HL-60 (cell line): Measurements from ENCODE around the gene APLP2.

Experiments
- DNase-seq, 2 experiments: peaks; one replicate each; pipeline ENCODE4 v3.0.0-alpha.2; 2010 to 2020; ENCODE audit warnings: low read depth in 1 of 2, low spot score in 1 of 2
- H3K27ac ChIP-seq: fragments of 250-450 bp; sonication (Bioruptor Pico); replicated peaks from 2 replicates; pipeline ENCODE4 v1.5.1; 2020; ENCODE audit warnings: mild to moderate bottlenecking, moderate library complexity
- H3K27me3 ChIP-seq: fragments of 250-450 bp; sonication (Bioruptor Pico); 2 replicates; pipeline ENCODE4 v1.5.1; 2021; ENCODE audit warnings: mild to moderate bottlenecking, moderate library complexity; ENCODE audit not compliant: insufficient read depth, poor library complexity, severe bottlenecking
- H3K4me3 ChIP-seq: replicated peaks from 2 replicates; pipeline ENCODE4 v1.5.1; 2011; ENCODE audit warnings: mild to moderate bottlenecking, control low read depth, low read length; ENCODE audit not compliant: insufficient read depth
- GABPA ChIP-seq: IDR thresholded peaks from 2 replicates; pipeline ENCODE4 v1.6.1; 2012; ENCODE audit warnings: low read depth
- POLR2AphosphoS5 ChIP-seq: IDR thresholded peaks from 2 replicates; pipeline ENCODE4 v1.6.1; 2012; ENCODE audit warnings: low read depth
- SPI1 ChIP-seq: IDR thresholded peaks from 2 replicates; pipeline ENCODE4 v1.6.1; 2012; ENCODE audit warnings: low read depth, mild to moderate bottlenecking, borderline replicate concordance
- TF ChIP-seq, protein P1 (sequence below): IDR thresholded peaks from 2 replicates; pipeline ENCODE4 v1.6.1; 2012; ENCODE audit warnings: low read depth; ENCODE audit not compliant: insufficient replicate concordance
- TF ChIP-seq, protein P2 (sequence below): IDR thresholded peaks from one replicate; pipeline ENCODE4 v1.5.1; 2011; ENCODE audit warnings: low read length, control low read depth, inconsistent platforms; ENCODE audit not compliant: insufficient read depth

The APLP2 gene

GRCh38 chr11:130034236-130034635 is 35.5 kb upstream of the APLP2 start:
- Histone ChIP-seq H3K4me3 (no peak overlapping the region), H3K27me3 (no peaks in the 10 kb centered on the region), H3K27ac (no peak overlapping the region)
- TF ChIP-seq GABPA, result no peak
- TF ChIP-seq, protein P1, sequence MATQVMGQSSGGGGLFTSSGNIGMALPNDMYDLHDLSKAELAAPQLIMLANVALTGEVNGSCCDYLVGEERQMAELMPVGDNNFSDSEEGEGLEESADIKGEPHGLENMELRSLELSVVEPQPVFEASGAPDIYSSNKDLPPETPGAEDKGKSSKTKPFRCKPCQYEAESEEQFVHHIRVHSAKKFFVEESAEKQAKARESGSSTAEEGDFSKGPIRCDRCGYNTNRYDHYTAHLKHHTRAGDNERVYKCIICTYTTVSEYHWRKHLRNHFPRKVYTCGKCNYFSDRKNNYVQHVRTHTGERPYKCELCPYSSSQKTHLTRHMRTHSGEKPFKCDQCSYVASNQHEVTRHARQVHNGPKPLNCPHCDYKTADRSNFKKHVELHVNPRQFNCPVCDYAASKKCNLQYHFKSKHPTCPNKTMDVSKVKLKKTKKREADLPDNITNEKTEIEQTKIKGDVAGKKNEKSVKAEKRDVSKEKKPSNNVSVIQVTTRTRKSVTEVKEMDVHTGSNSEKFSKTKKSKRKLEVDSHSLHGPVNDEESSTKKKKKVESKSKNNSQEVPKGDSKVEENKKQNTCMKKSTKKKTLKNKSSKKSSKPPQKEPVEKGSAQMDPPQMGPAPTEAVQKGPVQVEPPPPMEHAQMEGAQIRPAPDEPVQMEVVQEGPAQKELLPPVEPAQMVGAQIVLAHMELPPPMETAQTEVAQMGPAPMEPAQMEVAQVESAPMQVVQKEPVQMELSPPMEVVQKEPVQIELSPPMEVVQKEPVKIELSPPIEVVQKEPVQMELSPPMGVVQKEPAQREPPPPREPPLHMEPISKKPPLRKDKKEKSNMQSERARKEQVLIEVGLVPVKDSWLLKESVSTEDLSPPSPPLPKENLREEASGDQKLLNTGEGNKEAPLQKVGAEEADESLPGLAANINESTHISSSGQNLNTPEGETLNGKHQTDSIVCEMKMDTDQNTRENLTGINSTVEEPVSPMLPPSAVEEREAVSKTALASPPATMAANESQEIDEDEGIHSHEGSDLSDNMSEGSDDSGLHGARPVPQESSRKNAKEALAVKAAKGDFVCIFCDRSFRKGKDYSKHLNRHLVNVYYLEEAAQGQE, result no peak
- TF ChIP-seq SPI1, result no peak
- TF ChIP-seq POLR2AphosphoS5, result no peak
- TF ChIP-seq, protein P2, sequence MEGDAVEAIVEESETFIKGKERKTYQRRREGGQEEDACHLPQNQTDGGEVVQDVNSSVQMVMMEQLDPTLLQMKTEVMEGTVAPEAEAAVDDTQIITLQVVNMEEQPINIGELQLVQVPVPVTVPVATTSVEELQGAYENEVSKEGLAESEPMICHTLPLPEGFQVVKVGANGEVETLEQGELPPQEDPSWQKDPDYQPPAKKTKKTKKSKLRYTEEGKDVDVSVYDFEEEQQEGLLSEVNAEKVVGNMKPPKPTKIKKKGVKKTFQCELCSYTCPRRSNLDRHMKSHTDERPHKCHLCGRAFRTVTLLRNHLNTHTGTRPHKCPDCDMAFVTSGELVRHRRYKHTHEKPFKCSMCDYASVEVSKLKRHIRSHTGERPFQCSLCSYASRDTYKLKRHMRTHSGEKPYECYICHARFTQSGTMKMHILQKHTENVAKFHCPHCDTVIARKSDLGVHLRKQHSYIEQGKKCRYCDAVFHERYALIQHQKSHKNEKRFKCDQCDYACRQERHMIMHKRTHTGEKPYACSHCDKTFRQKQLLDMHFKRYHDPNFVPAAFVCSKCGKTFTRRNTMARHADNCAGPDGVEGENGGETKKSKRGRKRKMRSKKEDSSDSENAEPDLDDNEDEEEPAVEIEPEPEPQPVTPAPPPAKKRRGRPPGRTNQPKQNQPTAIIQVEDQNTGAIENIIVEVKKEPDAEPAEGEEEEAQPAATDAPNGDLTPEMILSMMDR, result no peak
- no peak for DNase-seq

DNA sequence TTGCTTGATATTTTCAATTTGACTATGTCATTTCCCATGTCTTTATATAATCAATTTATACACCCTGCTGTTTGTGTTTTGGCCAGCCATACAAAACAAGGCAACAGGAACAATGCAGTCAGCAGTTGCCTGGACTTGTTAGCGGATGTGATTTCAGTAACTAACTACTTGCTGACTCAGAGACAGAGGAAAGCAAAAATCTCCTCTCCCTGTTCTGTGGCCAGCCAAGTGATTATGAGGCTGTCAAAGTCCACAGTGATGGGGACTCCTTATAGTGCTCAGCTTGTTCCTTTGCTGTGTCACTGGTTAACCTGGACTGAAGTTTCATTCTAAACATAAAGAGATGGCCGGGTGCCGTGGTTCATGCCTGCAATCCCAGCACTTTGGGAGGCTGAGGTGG is 32.6 kb upstream of the APLP2 start:
- H3K27ac ChIP-seq, result no peak overlapping the region
- TF ChIP-seq, protein P1, result no peak
- TF ChIP-seq SPI1 (no peak), GABPA (no peak), POLR2AphosphoS5 (no peak)
- TF ChIP-seq, protein P2, result no peak
- H3K27me3 ChIP-seq, result no peaks in the 10 kb centered on the region
- H3K4me3 ChIP-seq, result no peak overlapping the region
- no peak for DNase-seq

DNA sequence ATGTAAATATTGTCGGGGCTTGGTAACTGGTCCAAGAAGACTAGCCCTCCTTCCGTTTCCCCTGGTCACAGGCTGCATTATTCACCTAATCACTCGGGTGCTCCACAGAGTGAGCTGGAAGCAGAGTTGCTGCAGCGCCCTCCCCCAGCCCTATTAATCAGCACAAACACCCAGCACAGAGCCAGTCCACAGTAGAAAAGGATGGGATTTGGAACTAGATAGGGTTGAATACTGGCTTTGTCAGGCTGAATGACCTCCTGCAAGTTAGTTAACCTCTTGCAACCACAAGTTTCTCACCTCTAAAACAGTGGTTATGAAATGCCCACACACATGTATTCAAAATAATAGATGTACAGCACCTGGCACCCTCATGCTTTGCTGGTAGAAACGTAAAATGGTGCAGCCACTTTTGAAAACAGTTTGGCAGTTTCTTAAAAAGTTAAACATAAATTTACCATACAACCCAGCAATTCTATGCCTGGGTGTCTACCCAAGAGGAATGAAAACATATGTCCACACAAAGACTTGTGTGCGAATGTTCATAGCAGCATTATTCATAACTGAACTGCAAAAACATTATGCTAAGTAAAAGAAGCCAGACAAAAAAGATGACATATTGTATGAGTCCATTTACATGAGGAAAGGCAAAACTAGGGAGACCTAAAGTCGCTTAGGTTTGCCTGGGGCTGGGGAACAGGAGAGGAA is 31.7 kb upstream of the APLP2 start:
- Histone ChIP-seq H3K27me3 (no peaks in the 10 kb centered on the region), H3K27ac (no peak overlapping the region), H3K4me3 (no peak overlapping the region)
- DNase-seq, result no peak
- TF ChIP-seq, protein P2, result no peak
- no peak for TF ChIP-seq GABPA
